Kidney epithelial cell (primary cell): ENCODE measurements around the gene TMEM97. TPM values are rescaled to one million over a fixed set of nuclear protein-coding genes. Genes with fewer than 3 reads are reported as not detected.

Experiments used
- DNase-seq: peaks from one replicate; pipeline ENCODE4 v3.0.0-alpha.2; 2010; ENCODE audit warnings: low read depth
- H3K27me3 ChIP-seq: 2 replicates; pipeline ENCODE4 v1.6.0; 2011; ENCODE audit warnings: low read length; ENCODE audit not compliant: control insufficient read depth, insufficient read depth
- H3K36me3 ChIP-seq: 2 replicates; pipeline ENCODE4 v1.5.1; 2011; ENCODE audit warnings: low read length; ENCODE audit not compliant: control insufficient read depth, insufficient read depth
- H3K4me3 ChIP-seq: 2 replicates; pipeline ENCODE4 v1.5.1; 2011; ENCODE audit warnings: low read depth, mild to moderate bottlenecking, control low read depth, low read length
- CTCF ChIP-seq: IDR thresholded peaks from 2 replicates; pipeline ENCODE4 v1.5.1; 2011; ENCODE audit warnings: mild to moderate bottlenecking, moderate library complexity, low read length, control low read depth, inconsistent platforms; ENCODE audit not compliant: insufficient read depth, poor library complexity, severe bottlenecking
- total RNA-seq: library from RNA; depleted of rRNA; stranded (reverse); fragments of >200 nt; gene quantifications from 2 replicates; pipeline ENCODE4 v1.2.3, GENCODE V29; 2015

TMEM97 gene
- total RNA-seq, 1 donor from 2014 or later, result 25.1 TPM

GRCh38 chr17:28327031-28327607 is 8.1 kb downstream of the TMEM97 start:
- no peak for TF ChIP-seq CTCF

GRCh38 chr17:28327709-28328108 is 8.7 kb downstream of the TMEM97 start:
- DNase-seq, result no peak
- TF ChIP-seq CTCF, result peak; percentile 3
- H3K27me3 ChIP-seq, result no peaks in the 10 kb centered on the region
- H3K36me3 ChIP-seq, result peaks cover 5% of the 10 kb centered on the region
- H3K4me3 ChIP-seq, result no peak overlapping the region

More at GRCh38 chr17:28327031-28327607, 8.1 kb downstream of the TMEM97 start:
- H3K4me3 ChIP-seq, result no peak overlapping the region
- H3K27me3 ChIP-seq, result no peaks in the 10 kb centered on the region
- no peak for DNase-seq
- H3K36me3 ChIP-seq, result peaks cover 5% of the 10 kb centered on the region

GRCh38 chr17:28328325-28328724 is 9.3 kb downstream of the TMEM97 start:
- Histone ChIP-seq H3K4me3 (no peak overlapping the region), H3K36me3 (peaks cover 5% of the 10 kb centered on the region), H3K27me3 (no peaks in the 10 kb centered on the region)
- TF ChIP-seq CTCF, result no peak
- DNase-seq, result no peak

GRCh38 chr17:28330671-28331070 is 11.7 kb downstream of the TMEM97 start:
- DNase-seq, result no peak
- TF ChIP-seq CTCF, result no peak
- no peak overlapping the region for H3K4me3 ChIP-seq
- no peaks in the 10 kb centered on the region for H3K27me3 ChIP-seq
- H3K36me3 ChIP-seq, result peaks cover 5% of the 10 kb centered on the region

GRCh38 chr17:28331891-28332420 is 13.0 kb downstream of the TMEM97 start:
- Histone ChIP-seq H3K27me3 (no peaks in the 10 kb centered on the region), H3K4me3 (no peak overlapping the region), H3K36me3 (peaks cover 5% of the 10 kb centered on the region)
- DNase-seq, result no peak
- TF ChIP-seq CTCF, result no peak
